ENCODE measurements around the gene PIK3R2. TPM values are rescaled to one million over a fixed set of nuclear protein-coding genes. Genes with fewer than 3 reads are reported as not detected.

Gene PIK3R2
- polyA plus RNA-seq, 1 donor from 2014 or later = 14.8 TPM

DNA sequence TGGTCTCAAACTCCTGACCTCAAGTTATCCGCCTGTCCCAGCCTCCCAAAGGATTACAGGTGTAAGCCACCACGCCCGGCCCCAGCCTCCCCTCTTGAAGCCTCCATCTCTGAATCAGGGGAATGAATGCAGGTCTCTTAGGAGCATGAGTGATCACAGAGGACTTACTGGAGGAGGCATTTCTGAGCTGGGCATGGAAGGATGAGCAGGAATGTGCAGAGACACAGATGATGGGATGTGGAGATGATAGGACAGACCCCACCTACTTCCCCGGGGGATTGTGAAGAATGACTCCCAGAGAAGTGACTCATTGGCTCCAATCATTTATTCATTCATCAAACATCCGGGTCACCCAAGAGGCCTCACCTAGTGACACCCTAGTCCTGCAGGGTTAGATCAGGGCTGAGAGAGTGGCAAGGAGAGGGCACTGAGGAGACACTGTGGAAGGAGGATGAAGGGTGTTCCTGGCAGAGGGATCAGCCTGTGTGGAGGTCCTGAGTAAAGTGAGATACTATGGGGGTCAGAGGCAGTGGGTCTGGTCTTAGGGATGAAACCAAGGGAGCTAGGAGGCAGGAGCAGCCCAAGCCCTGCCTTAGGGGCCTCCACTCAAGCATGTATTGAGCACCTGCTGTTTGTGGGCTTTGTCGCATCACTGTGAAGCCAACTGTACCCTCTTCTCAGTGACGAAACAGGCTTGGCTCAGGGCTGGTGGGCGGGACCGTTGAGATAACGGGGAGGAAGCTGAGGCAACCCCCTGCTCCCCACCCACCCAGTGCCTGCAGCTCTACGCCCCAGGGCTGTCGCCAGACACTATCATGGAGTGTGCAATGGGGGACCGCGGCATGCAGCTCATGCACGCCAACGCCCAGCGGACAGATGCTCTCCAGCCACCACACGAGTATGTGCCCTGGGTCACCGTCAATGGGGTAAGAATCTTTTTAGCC is 23.7 kb downstream of the PIK3R2 start:
- no peak overlapping the region for H2AFZ ChIP-seq (ENCODE audit: low read depth, low read length)
- H3K9ac ChIP-seq (ENCODE audit: low read length) = no peak overlapping the region
- no peak overlapping the region for H3K27ac ChIP-seq (ENCODE audit: low read length)
- H3K9me2 ChIP-seq (ENCODE audit: insufficient read depth, low read length) = no peaks in the 10 kb centered on the region
- no peak overlapping the region for H3K4me3 ChIP-seq (ENCODE audit: low read length)
- H3K4me2 ChIP-seq (ENCODE audit: low read length) = no peak overlapping the region
- H3K36me3 ChIP-seq (ENCODE audit: insufficient read depth, low read length) = no peaks in the 10 kb centered on the region
- no peaks in the 10 kb centered on the region for H4K20me1 ChIP-seq (ENCODE audit: insufficient read depth)
- no peaks in the 10 kb centered on the region for H3K79me2 ChIP-seq (replicated peaks; ENCODE audit: insufficient read depth, low read length)
- no peaks in the 10 kb centered on the region for H3K9me3 ChIP-seq (ENCODE audit: low read length)
- TF ChIP-seq MXI1 (conservative IDR thresholded peaks at IDR 0.05; ENCODE audit: poor library complexity, severe bottlenecking) (no peak), POLR2AphosphoS5 (IDR thresholded peaks at IDR 0.05) (no peak)
- peaks cover 24% of the 10 kb centered on the region for H3K27me3 ChIP-seq (ENCODE audit: insufficient read depth, low read depth, low read length)
- no peaks in the 10 kb centered on the region for H3F3A ChIP-seq (ENCODE audit: insufficient read depth, low read length, poor library complexity, severe bottlenecking)

- Histone ChIP-seq H3K9me2 (ENCODE audit: insufficient read depth, low read length) (no peaks in the 10 kb centered on the region), H3K27ac (ENCODE audit: low read length) (no peak overlapping the region)
- TF ChIP-seq POLR2AphosphoS5 (IDR thresholded peaks at IDR 0.05) = no peak
- TF ChIP-seq EP300 (conservative IDR thresholded peaks at IDR 0.05; ENCODE audit: poor library complexity, severe bottlenecking) = no peak
- TF ChIP-seq TAF1 (IDR thresholded peaks at IDR 0.05; ENCODE audit: low read depth) = no peak
- no peak for TF ChIP-seq MXI1 (conservative IDR thresholded peaks at IDR 0.05; ENCODE audit: poor library complexity, severe bottlenecking)
- TF ChIP-seq RAD21 (conservative IDR thresholded peaks at IDR 0.05) = no peak
- TF ChIP-seq, protein P1, sequence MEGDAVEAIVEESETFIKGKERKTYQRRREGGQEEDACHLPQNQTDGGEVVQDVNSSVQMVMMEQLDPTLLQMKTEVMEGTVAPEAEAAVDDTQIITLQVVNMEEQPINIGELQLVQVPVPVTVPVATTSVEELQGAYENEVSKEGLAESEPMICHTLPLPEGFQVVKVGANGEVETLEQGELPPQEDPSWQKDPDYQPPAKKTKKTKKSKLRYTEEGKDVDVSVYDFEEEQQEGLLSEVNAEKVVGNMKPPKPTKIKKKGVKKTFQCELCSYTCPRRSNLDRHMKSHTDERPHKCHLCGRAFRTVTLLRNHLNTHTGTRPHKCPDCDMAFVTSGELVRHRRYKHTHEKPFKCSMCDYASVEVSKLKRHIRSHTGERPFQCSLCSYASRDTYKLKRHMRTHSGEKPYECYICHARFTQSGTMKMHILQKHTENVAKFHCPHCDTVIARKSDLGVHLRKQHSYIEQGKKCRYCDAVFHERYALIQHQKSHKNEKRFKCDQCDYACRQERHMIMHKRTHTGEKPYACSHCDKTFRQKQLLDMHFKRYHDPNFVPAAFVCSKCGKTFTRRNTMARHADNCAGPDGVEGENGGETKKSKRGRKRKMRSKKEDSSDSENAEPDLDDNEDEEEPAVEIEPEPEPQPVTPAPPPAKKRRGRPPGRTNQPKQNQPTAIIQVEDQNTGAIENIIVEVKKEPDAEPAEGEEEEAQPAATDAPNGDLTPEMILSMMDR (IDR thresholded peaks at IDR 0.05; ENCODE audit: poor library complexity, severe bottlenecking) = no peak
- TF ChIP-seq SMC3 (conservative IDR thresholded peaks at IDR 0.05; ENCODE audit: poor library complexity) = no peak
- TF ChIP-seq, protein P2, sequence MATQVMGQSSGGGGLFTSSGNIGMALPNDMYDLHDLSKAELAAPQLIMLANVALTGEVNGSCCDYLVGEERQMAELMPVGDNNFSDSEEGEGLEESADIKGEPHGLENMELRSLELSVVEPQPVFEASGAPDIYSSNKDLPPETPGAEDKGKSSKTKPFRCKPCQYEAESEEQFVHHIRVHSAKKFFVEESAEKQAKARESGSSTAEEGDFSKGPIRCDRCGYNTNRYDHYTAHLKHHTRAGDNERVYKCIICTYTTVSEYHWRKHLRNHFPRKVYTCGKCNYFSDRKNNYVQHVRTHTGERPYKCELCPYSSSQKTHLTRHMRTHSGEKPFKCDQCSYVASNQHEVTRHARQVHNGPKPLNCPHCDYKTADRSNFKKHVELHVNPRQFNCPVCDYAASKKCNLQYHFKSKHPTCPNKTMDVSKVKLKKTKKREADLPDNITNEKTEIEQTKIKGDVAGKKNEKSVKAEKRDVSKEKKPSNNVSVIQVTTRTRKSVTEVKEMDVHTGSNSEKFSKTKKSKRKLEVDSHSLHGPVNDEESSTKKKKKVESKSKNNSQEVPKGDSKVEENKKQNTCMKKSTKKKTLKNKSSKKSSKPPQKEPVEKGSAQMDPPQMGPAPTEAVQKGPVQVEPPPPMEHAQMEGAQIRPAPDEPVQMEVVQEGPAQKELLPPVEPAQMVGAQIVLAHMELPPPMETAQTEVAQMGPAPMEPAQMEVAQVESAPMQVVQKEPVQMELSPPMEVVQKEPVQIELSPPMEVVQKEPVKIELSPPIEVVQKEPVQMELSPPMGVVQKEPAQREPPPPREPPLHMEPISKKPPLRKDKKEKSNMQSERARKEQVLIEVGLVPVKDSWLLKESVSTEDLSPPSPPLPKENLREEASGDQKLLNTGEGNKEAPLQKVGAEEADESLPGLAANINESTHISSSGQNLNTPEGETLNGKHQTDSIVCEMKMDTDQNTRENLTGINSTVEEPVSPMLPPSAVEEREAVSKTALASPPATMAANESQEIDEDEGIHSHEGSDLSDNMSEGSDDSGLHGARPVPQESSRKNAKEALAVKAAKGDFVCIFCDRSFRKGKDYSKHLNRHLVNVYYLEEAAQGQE (IDR thresholded peaks at IDR 0.05; ENCODE audit: borderline replicate concordance) = no peak
- TF ChIP-seq EZH2 (IDR thresholded peaks at IDR 0.05; ENCODE audit: borderline replicate concordance, insufficient read depth, low read length, poor library complexity, severe bottlenecking) = no peak
These were observed 27.0 kb downstream of the PIK3R2 start for GRCh38 chr19:18179957-18180356.

More at GRCh38 chr19:18179957-18180356, 27.0 kb downstream of the PIK3R2 start:
- Histone ChIP-seq H3F3A (ENCODE audit: insufficient read depth, low read length, poor library complexity, severe bottlenecking) (no peaks in the 10 kb centered on the region), H3K27me3 (ENCODE audit: insufficient read depth, low read depth, low read length) (peaks cover 7% of the 10 kb centered on the region), H4K20me1 (ENCODE audit: insufficient read depth) (no peaks in the 10 kb centered on the region), H2AFZ (ENCODE audit: low read depth, low read length) (no peak overlapping the region), H3K36me3 (ENCODE audit: insufficient read depth, low read length) (no peaks in the 10 kb centered on the region), H3K9me3 (ENCODE audit: low read length) (no peaks in the 10 kb centered on the region), H3K9ac (ENCODE audit: low read length) (no peak overlapping the region), H3K4me3 (ENCODE audit: low read length) (no peak overlapping the region), H3K4me2 (ENCODE audit: low read length) (no peak overlapping the region), H3K79me2 (replicated peaks; ENCODE audit: insufficient read depth, low read length) (no peaks in the 10 kb centered on the region)

All from neural cell (in vitro differentiated cells).